Stimulated activated CD8-positive, alpha-beta memory T cell treated with anti-CD3 and anti-CD28 coated beads, Interleukin-15, amount 100 ng/mL, for 48 hours (primary cell): ENCODE data around the gene MARCHF9.

Source experiments
- DNase-seq, 2 donors: peaks; one replicate each; pipeline ENCODE4 v3.0.0-alpha.2; 2020; ENCODE audit warnings: low read depth in 2 of 2

The MARCHF9 gene

GRCh38 chr12:57737467-57738460 lies 17.1 kb upstream of the MARCHF9 start:
- no peak for DNase-seq

- DNase-seq: no peak
Observed at GRCh38 chr12:57738661-57739237, 16.2 kb upstream of the MARCHF9 start, which contains the start of gene AGAP2. AGAP2 (minus strand) TSS chr12:57738742; CDS start chr12:57738246, 496 bp downstream.

DNA sequence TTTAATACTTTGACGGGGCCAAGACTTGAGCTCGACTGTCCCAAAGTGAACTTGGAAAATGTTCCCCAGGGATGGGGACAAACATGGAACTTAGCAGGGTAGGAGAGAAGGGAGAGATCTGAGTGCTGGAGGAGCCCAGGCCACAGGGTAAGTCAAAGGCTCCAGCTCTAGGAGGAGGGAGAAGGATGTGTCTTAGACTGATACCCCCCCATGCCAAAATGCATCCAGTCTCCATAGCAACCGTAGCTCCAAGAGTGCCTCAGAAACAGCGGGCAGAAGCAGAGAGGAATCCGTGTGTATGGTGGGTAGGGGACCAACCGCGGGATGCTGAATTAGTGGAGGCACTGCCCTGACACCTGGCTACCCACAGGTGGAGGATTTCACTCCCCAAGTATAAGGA lies 15.5 kb upstream of the MARCHF9 start:
- DNase-seq: no peak

GRCh38 chr12:57739914-57740538 lies 14.9 kb upstream of the MARCHF9 start:
- DNase-seq: no peak

GRCh38 chr12:57740656-57741412 lies 14.1 kb upstream of the MARCHF9 start:
- peak; percentile 68 to 73 for DNase-seq

DNA sequence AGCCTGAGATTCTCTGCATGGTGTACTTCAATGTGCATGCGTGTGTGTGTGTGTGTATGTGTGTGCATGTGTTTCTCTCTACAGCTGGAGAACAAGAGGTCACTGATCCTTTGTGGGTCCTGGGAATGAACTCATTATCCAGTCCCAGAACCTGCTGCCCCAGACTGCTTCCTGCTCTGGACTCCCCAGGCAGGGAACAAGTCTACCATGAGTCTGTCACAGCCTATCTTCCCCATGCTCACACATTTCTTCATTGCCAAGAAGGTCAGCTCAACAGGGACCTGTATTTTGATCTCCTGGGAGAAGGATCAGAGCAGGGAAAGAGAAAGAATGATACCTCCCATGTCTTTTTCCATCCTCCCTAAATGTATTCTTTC lies 13.5 kb upstream of the MARCHF9 start:
- DNase-seq: no peak

DNA sequence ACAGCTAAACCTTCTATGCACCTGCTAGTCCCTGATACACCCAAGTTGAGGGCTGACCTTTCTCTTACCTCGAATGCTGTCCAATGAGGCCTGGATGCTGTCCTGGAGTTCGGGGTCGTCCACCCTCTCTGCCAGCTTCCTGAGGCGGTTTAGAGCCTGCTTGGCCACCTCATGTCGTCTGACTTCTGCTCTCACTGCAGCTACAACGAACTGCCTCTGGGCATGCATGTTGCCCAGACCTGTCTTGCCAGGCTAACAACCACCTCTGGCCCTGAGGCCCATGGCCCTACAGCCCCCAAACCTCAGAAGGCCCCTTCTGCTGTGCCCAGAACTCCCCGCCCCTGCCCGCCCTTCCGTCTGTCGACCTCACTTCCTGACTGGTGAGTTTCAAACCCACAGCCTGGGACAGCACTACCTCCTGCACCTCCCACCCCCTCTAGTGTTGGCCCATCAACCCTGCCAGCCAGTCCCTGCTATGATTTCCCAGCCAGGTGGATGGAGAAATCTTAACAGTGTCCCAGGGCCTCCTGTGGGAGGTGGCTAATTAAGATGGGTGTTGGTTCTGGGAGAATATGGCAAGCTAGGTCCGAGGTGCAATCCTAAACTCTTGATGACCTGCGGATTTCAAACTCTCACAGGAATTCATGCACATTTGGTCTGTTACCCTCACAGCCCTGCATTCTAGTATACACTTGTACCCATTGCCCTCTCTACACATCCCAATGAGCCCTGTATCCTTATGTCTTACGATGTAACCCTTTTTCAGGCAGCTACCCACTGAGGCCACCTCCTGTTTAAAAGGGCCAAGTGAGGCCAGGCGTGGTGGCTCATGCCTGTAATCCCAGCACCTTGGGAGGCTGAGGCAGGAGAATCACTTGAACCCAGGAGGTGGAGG lies 12.8 kb upstream of the MARCHF9 start:
- DNase-seq: peak; percentile 73 to 76

DNA sequence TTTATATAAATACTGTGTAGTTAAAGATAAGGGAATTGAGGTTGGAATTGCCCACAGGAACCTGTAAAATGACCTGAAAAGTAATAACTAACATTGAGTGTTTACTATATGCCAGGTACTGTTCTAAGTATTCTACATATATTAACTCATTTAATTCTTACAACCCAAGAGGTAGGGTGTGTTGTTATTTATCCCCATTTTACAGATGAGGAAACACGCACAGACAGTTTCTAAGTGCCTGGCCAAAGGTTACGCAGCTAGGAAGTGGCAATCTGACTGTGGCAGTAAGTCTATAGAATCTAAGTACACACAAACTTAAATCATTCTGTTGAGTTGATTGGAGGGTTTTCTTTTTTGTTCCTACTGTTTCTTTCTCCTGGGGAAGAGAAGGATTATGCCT lies 11.1 kb upstream of the MARCHF9 start:
- no peak for DNase-seq

- peak in 1 of 2 donors; percentile 42 for DNase-seq
Observed at GRCh38 chr12:57744194-57744776, 10.6 kb upstream of the MARCHF9 start.

DNA sequence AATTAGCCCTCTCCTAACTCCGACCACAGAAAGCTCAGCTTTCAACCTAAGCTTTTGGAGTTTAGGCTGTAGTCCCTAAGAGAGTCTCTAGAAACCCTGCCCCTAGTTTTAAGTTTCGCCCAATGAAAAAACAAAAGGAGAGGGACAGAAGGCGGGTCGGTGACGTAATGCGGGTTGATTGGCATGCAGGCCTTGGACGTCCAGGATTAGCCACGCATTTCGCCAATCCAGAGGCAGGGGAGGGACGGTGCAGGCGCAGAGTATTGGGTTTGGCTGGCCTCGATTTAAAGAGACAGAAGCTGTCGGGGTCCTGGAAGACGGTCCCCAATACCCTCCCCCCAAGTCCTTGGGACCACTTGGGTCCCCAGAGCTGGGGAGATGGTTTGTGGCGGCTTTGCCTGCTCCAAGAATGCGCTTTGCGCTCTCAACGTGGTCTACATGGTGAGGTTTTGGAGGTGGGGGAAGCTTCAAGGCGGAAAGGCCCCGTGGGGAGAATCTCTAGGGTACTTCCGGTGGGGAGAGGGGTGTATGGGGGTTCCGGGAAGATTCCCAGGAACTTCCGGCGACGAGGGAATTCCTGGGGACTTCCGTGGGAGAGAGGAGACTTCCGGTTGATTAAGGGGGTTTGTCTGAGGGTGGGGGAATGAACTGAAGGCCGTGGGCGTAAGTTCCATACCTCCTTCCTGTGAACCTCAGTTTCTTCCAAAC lies 10.0 kb upstream of the MARCHF9 start, which contains the start of gene TSPAN31:
TSS of gene TSPAN31 (plus strand) at position 263 of the 708 bp plus-strand sequence. CDS start at position 379, 116 bp downstream.
- peak; percentile 88 to 90 for DNase-seq

DNA sequence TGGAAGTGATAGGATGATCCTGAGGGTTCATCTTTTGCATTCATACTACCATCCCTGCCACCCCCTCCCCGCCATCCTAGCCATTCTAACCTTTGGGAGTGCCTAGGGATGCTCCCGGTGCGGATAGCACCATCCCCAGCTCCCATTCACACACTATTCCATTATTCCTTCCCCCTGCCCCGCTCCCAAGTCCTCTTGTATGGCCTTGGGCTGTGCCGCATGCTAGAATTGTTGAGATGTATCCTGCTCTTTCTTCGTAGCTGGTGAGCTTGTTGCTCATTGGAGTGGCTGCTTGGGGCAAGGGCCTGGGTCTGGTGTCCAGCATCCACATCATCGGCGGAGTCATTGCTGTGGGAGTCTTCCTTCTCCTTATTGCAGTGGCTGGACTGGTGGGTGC lies 9.4 kb upstream of the MARCHF9 start:
- DNase-seq: no peak

- no peak for DNase-seq
Observed at GRCh38 chr12:57746025-57746424, 8.9 kb upstream of the MARCHF9 start.

- no peak for DNase-seq
Observed at GRCh38 chr12:57749061-57749460, 5.8 kb upstream of the MARCHF9 start.

DNA sequence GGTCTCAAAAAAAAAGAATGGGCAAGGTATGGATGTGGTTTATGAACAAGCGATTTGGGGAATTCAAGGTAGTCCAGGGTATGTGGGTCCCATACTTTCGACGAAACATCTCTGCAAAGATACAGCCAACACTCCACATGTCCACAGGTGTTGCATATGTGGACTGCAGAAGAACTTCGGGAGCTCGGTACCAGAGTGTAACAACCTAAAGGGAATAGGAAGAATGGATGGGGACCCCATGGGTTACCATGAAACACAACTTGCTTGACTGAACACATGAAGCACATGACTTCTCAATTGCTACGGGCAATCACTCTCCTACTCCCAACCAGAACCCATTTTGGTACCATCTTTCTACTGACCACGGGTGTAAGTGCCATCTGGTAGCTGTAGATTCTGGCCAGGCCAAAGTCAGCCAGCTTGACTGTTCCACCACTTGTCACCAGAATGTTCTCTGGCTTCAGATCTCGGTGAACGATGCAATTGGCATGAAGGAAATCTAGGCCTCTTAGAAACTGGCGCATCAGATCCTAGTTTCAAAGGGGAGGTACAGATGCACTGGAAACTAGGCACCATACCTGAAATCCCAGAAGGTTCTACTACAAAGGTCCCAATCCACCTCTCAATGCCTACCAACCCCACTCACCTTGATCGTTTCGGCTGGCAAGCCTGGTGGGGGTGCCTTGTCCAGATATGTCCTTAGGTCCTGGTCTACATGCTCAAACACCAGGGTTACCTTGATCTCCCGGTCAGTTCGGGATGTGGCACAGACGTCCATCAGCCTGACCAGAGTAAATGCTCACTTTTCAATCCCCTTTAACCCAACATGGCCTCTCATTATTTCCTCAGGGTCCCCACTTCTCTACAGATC lies 4.1 kb upstream of the MARCHF9 start:
- DNase-seq: no peak

DNA sequence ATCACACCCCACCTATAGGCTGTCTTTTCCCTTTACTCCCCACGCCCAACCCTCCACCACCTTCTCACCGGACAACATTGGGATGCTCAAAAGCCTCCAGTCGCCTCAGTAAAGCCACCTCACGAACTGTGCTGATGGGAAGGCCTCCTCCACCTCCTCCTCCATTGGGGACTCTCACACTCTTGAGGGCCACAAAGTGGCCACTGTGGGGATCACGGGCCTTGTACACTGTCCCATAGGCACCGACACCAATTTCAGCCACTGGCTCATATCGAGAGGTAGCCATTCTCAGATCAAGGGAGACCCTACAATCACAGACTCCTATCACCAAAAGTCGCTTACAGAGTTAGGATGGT lies 3.5 kb upstream of the MARCHF9 start:
- DNase-seq: no peak

GRCh38 chr12:57751788-57752667 lies 2.9 kb upstream of the MARCHF9 start, which contains the start of gene CDK4:
CDK4 (minus strand) TSS chr12:57752310; CDS start chr12:57751717, 593 bp downstream.
- DNase-seq: peak; percentile 97 to 99

DNA sequence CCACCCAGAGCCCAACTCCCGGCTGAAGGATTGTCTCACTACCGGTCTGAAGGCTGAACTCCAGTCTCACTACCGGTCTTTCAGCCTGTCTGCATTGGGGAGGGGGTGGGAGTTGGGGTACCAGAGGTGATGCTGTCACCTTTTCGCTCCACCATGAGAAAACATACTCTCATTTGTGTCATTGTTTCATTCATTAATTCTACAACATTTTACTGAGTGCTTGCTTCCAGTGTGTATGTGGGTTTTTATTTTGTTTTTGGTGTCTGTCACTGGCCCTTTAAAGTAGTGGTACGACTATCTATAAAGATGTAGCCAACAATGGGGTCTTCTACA lies 2.3 kb upstream of the MARCHF9 start:
- no peak for DNase-seq
